NK-92 (cell line): ENCODE results near the gene EIF4B.
"Not testable (repeated sequence)": the region's sequence is repeated elsewhere in the genome, so short reads cannot be mapped to it uniquely, and the experiment has no call there.

ENCODE experiments used
- DNase-seq: peaks from one replicate; lab custom pipeline; 2025; ENCODE audit not compliant: unreplicated experiment; lab: John Stamatoyannopoulos, UW

The EIF4B gene

GRCh38 chr12:53005986-53006809 lies at the start of gene EIF4B:
TSS of gene EIF4B (plus strand) at chr12:53006456. CDS start at chr12:53006484, 28 bp downstream.
- peak; percentile 100 for DNase-seq

- DNase-seq: no peak
Measured at GRCh38 chr12:52956987-52957386, 49.3 kb upstream of the EIF4B start.

DNA sequence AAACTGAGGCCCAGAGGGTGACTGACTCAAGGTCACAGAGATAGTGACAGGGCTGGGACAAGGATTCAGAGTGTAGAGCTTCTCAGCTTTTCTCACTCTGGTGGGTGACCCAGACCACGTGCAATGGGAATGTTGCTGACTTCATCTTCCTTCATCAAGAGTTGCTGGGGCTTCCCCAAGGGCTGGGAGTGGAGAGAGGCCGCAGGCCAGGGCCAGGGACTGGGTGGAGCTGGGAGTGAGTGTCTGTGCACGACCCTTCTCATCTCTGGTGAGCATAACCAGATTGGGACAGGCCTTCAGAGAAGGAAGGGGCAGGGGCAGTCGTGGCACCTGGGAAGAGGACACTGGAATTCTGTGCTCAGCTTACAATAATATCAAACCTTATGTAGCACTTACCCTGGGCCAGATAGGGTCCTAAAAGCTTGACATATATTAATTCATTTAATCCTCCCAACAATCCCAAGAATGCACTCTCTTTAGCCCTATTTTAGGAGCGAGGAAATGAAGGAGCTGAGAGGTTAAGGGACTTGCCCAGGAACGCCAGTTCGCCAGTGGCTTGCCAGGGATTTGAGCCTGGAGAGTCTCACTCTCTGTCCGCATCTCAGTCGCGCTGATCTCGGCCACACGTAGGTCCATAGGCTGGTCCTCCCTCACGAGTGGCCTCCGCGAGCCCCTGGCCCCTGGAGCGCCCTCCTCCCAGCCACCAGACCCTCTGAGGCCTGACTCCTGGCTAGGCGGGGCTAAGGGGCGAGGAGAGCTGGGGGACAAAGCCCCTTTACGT lies 41.5 kb upstream of the EIF4B start:
- DNase-seq: no peak

DNA sequence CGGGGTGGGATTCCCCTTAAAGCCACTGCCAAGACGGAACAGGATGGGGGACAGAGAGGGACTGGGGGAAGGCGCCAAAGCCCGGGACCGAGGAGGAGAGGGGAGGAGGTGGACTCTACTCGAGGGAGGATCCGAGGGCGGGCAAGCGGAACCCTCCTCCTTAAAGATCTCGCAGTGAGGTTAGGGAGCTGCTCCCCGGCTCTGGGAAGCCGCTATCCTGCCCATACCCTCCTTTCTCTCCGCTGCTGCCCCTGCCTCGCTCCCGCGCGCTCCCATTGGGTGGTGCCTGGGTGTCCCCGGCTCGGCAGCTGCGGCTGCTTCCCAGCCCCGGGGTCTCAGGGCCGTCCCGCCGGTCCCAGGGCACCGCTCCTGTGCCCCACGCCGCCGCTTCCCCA lies 40.9 kb upstream of the EIF4B start:
- no peak for DNase-seq

- DNase-seq: no peak
Measured at GRCh38 chr12:52969166-52969795, 37.0 kb upstream of the EIF4B start.

- DNase-seq: no peak
Measured at GRCh38 chr12:52969828-52970569, 36.3 kb upstream of the EIF4B start.

DNA sequence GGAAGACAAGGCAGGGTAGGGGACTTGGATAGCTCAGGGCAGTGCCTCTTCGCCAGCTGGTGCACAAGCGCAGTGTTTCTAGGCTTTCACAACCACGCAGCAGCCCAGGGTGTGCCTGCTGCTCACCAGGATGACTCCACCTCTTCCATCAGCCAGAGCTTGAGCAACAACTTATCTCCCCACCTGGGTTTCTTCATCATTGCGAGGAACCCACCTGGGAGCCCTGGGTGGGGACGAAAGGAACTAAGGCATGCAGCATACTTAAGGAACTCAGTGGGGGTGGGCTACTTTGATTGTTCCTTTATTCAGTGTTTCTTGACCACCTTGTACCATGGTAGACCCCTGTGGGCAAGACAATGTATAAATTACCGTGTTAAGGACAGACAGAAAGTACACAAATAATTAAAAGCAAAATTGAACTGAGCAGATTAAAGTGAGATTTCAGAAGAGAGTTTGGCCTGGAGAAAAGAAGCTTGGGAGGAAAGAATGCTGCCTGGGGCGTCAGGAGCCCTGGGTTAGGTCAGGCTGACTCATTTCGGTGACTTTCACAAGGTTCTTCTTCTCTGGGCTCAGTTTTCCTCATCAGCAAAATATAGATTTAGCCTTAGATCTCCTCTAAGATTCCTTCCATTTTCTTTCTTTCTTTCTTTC lies 34.5 kb upstream of the EIF4B start:
- DNase-seq: no peak

- DNase-seq: no peak
Measured at GRCh38 chr12:52975204-52975603, 31.1 kb upstream of the EIF4B start.

DNA sequence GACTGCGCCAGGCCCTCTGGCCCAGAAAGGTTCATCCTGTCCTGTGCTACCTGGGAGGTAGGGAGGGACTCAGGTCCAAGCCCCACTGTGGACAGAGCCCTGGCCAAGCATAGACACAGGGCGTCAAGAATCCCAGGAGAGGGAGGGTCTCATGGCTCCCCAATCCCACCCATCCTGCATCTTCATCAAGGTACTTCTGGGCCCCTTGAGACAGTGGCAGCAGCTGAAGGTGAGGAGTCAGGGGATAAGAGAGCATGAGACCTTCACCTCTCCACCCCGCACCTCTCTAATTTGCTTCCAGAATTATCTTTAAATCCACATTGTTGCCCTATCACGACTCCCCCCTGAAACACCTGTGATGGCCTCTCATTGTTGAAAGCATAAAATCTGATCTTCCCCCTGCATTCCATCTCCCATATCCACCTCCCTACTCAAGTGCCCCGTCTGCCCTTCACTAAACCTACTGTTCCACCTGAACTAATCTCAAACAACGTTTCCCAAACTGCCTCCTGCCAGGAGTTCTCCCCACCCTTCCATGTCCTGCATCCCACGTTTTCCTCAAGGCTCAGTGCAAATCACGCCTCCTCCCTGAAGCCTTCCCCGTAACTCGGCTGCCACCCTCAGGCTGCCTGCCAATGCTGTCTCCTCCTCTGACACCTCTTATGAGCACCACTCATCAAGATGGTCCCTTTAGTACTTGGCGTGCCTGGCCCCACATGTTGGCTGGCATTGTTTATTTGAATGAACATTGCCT lies 30.3 kb upstream of the EIF4B start:
- no peak for DNase-seq

DNA sequence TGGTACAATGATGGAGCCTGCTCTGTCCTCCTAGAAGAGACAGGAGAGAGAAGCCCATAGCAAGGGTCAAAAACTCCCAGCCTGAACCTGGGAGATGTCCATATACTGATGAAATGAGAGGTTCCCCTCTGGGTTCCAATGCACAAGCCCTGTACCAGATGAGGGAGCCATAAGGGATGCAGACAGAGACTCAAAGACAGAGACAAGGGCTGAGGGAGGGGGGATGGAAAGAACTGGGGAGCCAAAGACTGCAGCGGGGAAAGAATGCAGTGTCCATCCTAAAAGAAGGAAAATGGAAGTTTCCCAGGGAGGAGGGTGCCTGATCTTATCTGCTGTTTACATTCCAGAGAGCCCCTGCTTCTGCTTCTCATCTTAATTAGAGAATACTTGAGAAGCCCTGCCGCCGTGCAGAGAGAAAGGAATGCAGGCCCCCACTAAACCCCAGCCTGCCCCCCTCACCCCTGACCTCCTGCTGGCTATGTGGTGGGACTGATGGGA lies 29.6 kb upstream of the EIF4B start:
- no peak for DNase-seq

DNA sequence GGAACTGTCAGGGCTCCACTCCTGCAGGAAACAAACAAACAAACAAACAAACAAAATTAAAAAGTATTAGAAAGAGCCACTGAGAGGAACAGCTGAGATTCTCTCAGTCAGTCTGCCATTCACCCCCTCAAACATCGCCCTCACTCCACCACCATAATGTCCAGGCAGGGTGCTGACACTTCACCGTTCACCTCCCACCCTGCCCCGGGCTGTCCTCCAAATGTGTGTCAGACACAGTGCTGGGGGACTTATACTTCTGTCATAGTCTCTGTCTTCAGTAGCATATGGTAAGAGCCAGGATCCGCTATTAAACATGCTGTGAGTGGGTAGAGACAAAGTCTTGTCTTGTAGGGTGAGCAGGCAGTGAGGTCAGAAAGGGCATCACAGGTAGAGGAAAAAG lies 29.1 kb upstream of the EIF4B start:
- no peak for DNase-seq

DNA sequence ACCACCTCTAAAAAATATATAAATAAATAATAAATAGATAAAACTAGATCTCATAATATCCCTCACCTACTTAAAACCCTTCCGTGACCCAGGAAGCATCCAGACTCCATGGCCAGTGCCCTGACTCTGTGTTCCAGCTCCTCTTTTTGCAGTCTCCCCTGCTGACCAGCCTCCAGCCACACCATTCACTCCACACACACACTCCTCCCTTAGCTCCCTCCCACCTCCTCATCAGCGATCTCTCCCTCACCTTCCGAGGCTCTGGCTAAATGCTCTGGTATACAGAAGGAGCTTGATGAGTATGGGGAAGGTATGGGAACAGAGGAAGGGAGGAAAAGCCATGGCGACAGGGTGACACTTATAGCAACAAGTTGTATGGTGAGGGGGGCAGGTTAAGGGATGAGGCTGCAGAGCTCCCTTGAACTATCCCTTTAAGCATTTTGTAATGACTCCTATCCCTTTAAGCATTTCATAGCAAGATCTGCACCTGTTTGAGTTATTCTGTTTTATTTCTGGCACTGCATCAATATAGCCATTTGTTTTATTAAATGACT lies 26.1 kb upstream of the EIF4B start:
- no peak for DNase-seq

GRCh38 chr12:52980650-52981423 lies 25.4 kb upstream of the EIF4B start:
- DNase-seq: no peak

- no peak for DNase-seq
Measured at GRCh38 chr12:52984136-52984535, 22.1 kb upstream of the EIF4B start.

DNA sequence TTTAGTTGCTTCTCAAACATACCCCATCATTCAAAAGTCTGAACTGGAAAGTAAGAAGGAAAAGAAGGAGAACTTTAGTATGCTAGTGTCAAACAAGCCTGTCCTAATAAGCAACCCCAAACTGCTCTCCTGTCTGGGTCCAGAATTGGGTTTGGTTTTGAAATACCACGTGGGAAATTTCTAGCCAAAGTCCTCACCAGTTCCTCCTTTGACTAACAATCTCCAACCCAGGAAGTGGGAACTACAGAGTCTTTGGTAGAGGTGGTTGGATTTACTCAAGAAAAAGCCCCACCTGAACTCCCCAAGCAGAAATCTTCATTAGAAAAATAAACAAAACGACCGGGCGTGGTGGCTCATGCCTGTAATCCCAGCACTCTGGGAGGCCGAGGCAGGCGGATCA lies 17.4 kb upstream of the EIF4B start:
- DNase-seq: no peak

GRCh38 chr12:52990206-52990605 lies 16.1 kb upstream of the EIF4B start:
- DNase-seq: no peak

DNA sequence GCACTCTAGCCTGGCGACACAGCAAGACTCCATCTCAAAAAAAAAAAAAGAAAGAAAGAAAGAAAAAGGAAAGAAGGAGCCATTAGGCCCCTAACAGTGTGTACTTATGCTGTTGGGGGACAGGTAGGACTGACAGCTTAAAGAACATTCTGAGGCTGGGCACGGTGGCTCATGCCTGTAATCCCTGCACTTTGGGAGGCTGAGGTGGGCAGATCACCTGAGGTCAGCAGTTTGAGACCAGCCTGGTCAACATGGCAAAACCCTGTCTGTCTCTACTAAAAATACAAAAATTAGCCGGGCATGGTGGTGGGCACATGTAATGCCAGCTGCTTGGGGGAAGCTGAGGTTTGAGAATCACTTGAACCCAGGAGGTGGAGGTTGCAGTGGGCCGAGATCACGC lies 14.0 kb upstream of the EIF4B start:
- not testable (repeated sequence) for DNase-seq

DNA sequence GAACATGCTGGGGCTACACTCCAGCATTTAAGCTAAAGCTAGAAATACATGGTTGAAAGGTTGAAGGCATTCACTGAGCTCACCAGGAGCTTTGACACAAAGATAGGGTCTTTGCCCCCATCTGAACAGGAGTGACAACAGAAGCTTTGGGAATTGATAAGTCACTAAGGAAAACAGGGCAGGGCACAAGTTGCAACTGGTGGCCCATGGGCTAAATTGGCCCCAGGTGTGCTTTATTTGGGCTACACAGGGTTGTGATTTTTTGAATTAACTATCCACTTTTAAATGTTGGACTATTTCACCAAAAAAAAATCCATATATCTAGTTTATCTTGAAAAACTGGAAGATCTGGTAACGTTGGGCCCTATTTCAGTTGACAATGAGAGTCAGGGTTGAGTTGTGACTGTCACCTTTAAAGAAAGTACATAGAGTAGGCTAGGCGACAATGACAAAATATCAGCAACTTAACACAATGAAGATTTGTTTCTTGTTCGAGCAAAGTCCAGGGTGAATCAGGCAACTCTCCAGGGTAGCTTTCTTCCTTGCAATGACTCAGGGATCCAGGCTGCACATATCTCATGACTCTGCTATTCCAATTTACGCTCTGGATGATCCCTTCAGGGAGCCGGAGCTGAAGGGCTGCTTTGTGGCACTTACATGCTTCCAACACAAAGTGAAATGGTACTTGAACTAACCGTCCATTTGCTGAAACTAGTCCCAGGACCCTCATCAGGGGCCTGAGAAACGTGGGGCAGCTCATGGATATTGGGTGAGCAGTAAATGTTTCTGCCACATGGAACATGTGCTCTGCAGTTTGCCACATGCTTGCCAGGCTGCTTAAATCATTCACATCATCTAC lies 13.3 kb upstream of the EIF4B start:
- no peak for DNase-seq
